GM12891 (cell line): ENCODE measurements around the gene ARHGAP26.

Experiments
- PAX5 ChIP-seq: IDR thresholded peaks from 2 replicates; pipeline ENCODE4 v1.6.1; 2011; ENCODE audit warnings: low read length, moderate library complexity, mild to moderate bottlenecking; ENCODE audit not compliant: insufficient read depth, severe bottlenecking
- POLR2A ChIP-seq: IDR thresholded peaks from 2 replicates; pipeline ENCODE4 v1.6.1; 2011; ENCODE audit warnings: low read depth, low read length, control low read depth
- POLR2AphosphoS5 ChIP-seq: IDR thresholded peaks from 2 replicates; pipeline ENCODE4 v1.6.1; 2011; ENCODE audit warnings: low read depth, low read length, control low read depth
- POU2F2 ChIP-seq: IDR thresholded peaks from 2 replicates; pipeline ENCODE4 v1.6.1; 2011; ENCODE audit warnings: low read depth, mild to moderate bottlenecking, control low read depth, low read length, moderate library complexity
- SPI1 ChIP-seq: IDR thresholded peaks from 2 replicates; pipeline ENCODE4 v1.6.1; 2011; ENCODE audit warnings: low read depth, low read length, control low read depth
- TAF1 ChIP-seq: IDR thresholded peaks from 2 replicates; pipeline ENCODE4 v1.6.1; 2011; ENCODE audit warnings: low read depth, low read length, control low read depth

GRCh38 chr5:143045062-143045461, 274.9 kb downstream of the ARHGAP26 start:
- TF ChIP-seq SPI1 (no peak), POLR2AphosphoS5 (no peak), TAF1 (no peak), POLR2A (no peak), PAX5 (no peak), POU2F2 (no peak)
